Measurements from ENCODE around the gene DPP7.

DPP7 gene

GRCh38 chr9:137116728-137117127 lies 2.2 kb upstream of the DPP7 start:
- no peak for TF ChIP-seq REST (IDR thresholded peaks at IDR 0.05; ENCODE audit: insufficient read depth in 1 of 2, low read depth in 2 of 2, low read length in 2 of 2)
- TF ChIP-seq POLR2AphosphoS5 (IDR thresholded peaks at IDR 0.05; ENCODE audit: low read depth, low read length): no peak
- TF ChIP-seq TAF1 (IDR thresholded peaks at IDR 0.05; ENCODE audit: borderline replicate concordance, insufficient read depth, low read length): no peak
- no peak for TF ChIP-seq FOXP2 (optimal IDR thresholded peaks at IDR 0.05; ENCODE audit: borderline replicate concordance, extremely low read depth, extremely low read length, insufficient read depth)

- TF ChIP-seq TAF1 (IDR thresholded peaks at IDR 0.05; ENCODE audit: borderline replicate concordance, insufficient read depth, low read length) (no peak), REST (IDR thresholded peaks at IDR 0.05; ENCODE audit: insufficient read depth in 1 of 2, low read depth in 2 of 2, low read length in 2 of 2) (no peak), SIN3A (IDR thresholded peaks at IDR 0.05; ENCODE audit: borderline replicate concordance, insufficient read depth, low read length) (no peak), POLR2AphosphoS5 (IDR thresholded peaks at IDR 0.05; ENCODE audit: low read depth, low read length) (no peak), FOXP2 (optimal IDR thresholded peaks at IDR 0.05; ENCODE audit: borderline replicate concordance, extremely low read depth, extremely low read length, insufficient read depth) (no peak)
These were observed 1.5 kb upstream of the DPP7 start for GRCh38 chr9:137116027-137116507.

DNA sequence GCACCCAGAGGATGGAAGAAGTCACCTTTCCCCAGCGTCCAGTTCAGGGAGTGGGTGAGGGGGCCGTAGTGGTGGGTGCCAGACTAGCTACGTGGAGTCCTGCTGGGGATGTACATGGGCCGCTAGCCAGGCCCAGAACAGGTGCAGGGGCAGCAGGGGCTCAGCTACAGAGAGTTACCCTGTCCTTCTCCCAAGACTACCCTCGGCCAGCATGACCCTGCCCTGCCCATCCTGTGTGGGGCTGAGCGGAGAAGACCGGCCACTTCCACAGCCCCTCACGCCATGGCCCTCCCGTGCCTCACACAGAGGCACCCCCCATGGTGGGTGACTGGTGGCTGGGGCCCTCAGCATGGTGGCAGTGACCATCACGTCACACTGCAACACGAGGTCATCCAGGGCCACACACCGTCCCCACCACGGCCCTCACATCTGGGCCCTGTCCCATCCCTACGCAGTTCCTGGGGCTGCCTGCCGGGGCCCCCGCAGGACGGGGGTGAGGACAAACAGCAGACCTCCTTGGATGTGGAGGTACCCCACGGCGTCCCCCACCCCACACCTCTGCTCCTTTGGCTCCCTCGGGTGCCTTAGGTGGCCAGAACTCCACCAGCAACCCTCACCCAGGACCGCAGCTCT lies 977 bp upstream of the DPP7 start:
- TF ChIP-seq FOXP2 (optimal IDR thresholded peaks at IDR 0.05; ENCODE audit: borderline replicate concordance, extremely low read depth, extremely low read length, insufficient read depth) (no peak), POLR2AphosphoS5 (IDR thresholded peaks at IDR 0.05; ENCODE audit: low read depth, low read length) (no peak), SIN3A (IDR thresholded peaks at IDR 0.05; ENCODE audit: borderline replicate concordance, insufficient read depth, low read length) (no peak), TAF1 (IDR thresholded peaks at IDR 0.05; ENCODE audit: borderline replicate concordance, insufficient read depth, low read length) (no peak), REST (IDR thresholded peaks at IDR 0.05; ENCODE audit: insufficient read depth in 1 of 2, low read depth in 2 of 2, low read length in 2 of 2) (no peak)

- TF ChIP-seq TAF1 (IDR thresholded peaks at IDR 0.05; ENCODE audit: borderline replicate concordance, insufficient read depth, low read length) (no peak), FOXP2 (optimal IDR thresholded peaks at IDR 0.05; ENCODE audit: borderline replicate concordance, extremely low read depth, extremely low read length, insufficient read depth) (no peak), REST (IDR thresholded peaks at IDR 0.05; ENCODE audit: insufficient read depth in 1 of 2, low read depth in 2 of 2, low read length in 2 of 2) (no peak), SIN3A (IDR thresholded peaks at IDR 0.05; ENCODE audit: borderline replicate concordance, insufficient read depth, low read length) (no peak), POLR2AphosphoS5 (IDR thresholded peaks at IDR 0.05; ENCODE audit: low read depth, low read length) (no peak)
These were observed 317 bp downstream of the DPP7 start for GRCh38 chr9:137114220-137114612.

Data from PFSK-1 (cell line).